Psoas muscle (tissue), 8 donors: Measurements from ENCODE around the gene TAF15. TPM values are rescaled to one million over a fixed set of nuclear protein-coding genes. Genes with fewer than 3 reads are reported as not detected.

ENCODE experiments used
- ATAC-seq, 4 donors: fragments of 200-7000 bp; cut with Tn5 transposase; one replicate each; pipeline ENCODE4 v1.9.1; 2020; ENCODE audit warnings: moderate library complexity in 3 of 4, mild to moderate bottlenecking in 2 of 4
- DNase-seq, 2 donors: peaks; one replicate each; pipeline ENCODE4 v3.0.0-alpha.2; 2020
- H3K27ac ChIP-seq: fragments of 200-600 bp; one replicate; pipeline ENCODE4 v1.8.0; 2022
- H3K27me3 ChIP-seq, 3 donors: fragments of 200-600 bp in 1 of 3; one replicate each; pipeline versions ENCODE4 v1.6.1 to v1.8.0; 2013 to 2022; ENCODE audit warnings: low read length in 2 of 3, mild to moderate bottlenecking in 2 of 3, moderate library complexity in 1 of 3; ENCODE audit not compliant: insufficient read depth in 3 of 3
- H3K36me3 ChIP-seq, 2 donors: fragments of 200-600 bp in 1 of 2; one replicate each; pipeline versions ENCODE4 v1.6.1 to v1.8.0; 2013 to 2022; ENCODE audit warnings: low read depth in 1 of 2, mild to moderate bottlenecking in 1 of 2, moderate library complexity in 1 of 2; ENCODE audit not compliant: insufficient read depth in 1 of 2
- H3K4me1 ChIP-seq: fragments of 200-600 bp; one replicate; pipeline ENCODE4 v1.8.0; 2022
- H3K4me3 ChIP-seq: fragments of 200-600 bp; one replicate; pipeline ENCODE4 v1.8.0; 2022; ENCODE audit warnings: mild to moderate bottlenecking
- H3K9me3 ChIP-seq: fragments of 200-600 bp; one replicate; pipeline ENCODE4 v1.8.0; 2022
- WGBS, 3 donors: extraction: QIAGEN DNeasy Blood & Tissue Kit; methylation state at CpG; one replicate each; pipeline versions ENCODE4 v1.1.6 to v1.1.7; 2013; 5-methylcytosine and 5-hydroxymethylcytosine counted together
- intact Hi-C, 2 donors: fragments of 100-400 bp; cut with DNase I; formaldehyde crosslinking; loops; one replicate each; pipeline versions ENCODE4 v1.11.0 to v1.14.2; 2022
- polyA plus RNA-seq, 3 donors: library from polyadenylated mRNA; stranded (reverse); fragments of 200-250 nt; gene quantifications; one replicate each; pipeline ENCODE4 v1.2.3, GENCODE V29; 2013
- total RNA-seq, 4 donors: library from RNA; stranded (reverse); fragmentation: NEBNext Ultra II Directional in 2 of 4; extraction: Animal tissue kit (Norgen Biotek cat#: 25700) in 2 of 4; gene quantifications; one replicate each; pipeline versions ENCODE4 v1.2.1 to v1.2.4, GENCODE V29; 2021 to 2023
- TF ChIP-seq, protein P1 (sequence below): fragments of 200-600 bp; IDR thresholded peaks from one replicate; pipeline ENCODE4 v1.8.0; 2022; ENCODE audit warnings: antibody characterized with exemption
- donor health status: healthy with polysubstance abuse.
- donor health status: DM: no; HTN: no; CAD: no; lungs with moderate emphysema.
- donor health status: Bipolar disorder and iron deficiency.
- donor health status: healthy.
- donor health status: DM: yes; HTN: yes; CAD: no.
- donor health status: DM: no; HTN: no; CAD: no.
- donor health status: DM: no; HTN: no; CAD: no.
- donor health status: DM: yes; HTN: yes; CAD: no.

TAF15 gene
- total and polyA plus RNA-seq, 7 donors, result 51.9 to 141 (median 105) TPM

GRCh38 chr17:35795007-35795870 lies 14.0 kb upstream of the TAF15 start, which contains the start of gene MMP28:
TSS of gene MMP28 (minus strand) at chr17:35795641. CDS start at chr17:35795377, 264 bp downstream.
- Histone ChIP-seq H3K27ac (no peak within 1 kb of the TSS), H3K36me3 (no peaks in the 10 kb centered on the region), H3K9me3 (no peaks in the 10 kb centered on the region), H3K4me1 (peaks cover 7% of the 10 kb centered on the region), H3K27me3 (peaks cover 0 to 48% (median 6%) of the 10 kb centered on the region in 3 donors), H3K4me3 (peak within 1 kb of the TSS; percentile 68)
- intact Hi-C loops, result no loop called here
- DNase-seq (peak; percentile 50 to 62), ATAC-seq (peak; percentile 51 to 74 (median 59))
- WGBS, 3 donors, result 1% methylated on average over 57 to 89 of the region's 89 CpGs
- TF ChIP-seq, protein P1, sequence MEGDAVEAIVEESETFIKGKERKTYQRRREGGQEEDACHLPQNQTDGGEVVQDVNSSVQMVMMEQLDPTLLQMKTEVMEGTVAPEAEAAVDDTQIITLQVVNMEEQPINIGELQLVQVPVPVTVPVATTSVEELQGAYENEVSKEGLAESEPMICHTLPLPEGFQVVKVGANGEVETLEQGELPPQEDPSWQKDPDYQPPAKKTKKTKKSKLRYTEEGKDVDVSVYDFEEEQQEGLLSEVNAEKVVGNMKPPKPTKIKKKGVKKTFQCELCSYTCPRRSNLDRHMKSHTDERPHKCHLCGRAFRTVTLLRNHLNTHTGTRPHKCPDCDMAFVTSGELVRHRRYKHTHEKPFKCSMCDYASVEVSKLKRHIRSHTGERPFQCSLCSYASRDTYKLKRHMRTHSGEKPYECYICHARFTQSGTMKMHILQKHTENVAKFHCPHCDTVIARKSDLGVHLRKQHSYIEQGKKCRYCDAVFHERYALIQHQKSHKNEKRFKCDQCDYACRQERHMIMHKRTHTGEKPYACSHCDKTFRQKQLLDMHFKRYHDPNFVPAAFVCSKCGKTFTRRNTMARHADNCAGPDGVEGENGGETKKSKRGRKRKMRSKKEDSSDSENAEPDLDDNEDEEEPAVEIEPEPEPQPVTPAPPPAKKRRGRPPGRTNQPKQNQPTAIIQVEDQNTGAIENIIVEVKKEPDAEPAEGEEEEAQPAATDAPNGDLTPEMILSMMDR, result no peak

- peak overlapping the region; percentile 68 for H3K4me3 ChIP-seq
- intact Hi-C loops, result no loop called here
- no peak overlapping the region for H3K27ac ChIP-seq
- H3K9me3 ChIP-seq, result no peaks in the 10 kb centered on the region
- WGBS, 3 donors, result 36 to 40% (median 37%) methylated on average over 8 of the region's 8 CpGs
- peaks cover 0 to 48% (median 6%) of the 10 kb centered on the region in 3 donors for H3K27me3 ChIP-seq
- ATAC-seq, result no peak
- H3K36me3 ChIP-seq, result no peaks in the 10 kb centered on the region
- peaks cover 8% of the 10 kb centered on the region for H3K4me1 ChIP-seq
- TF ChIP-seq, protein P1, result no peak
- DNase-seq, result no peak
Measured at GRCh38 chr17:35795871-35796265, 13.4 kb upstream of the TAF15 start.

DNA sequence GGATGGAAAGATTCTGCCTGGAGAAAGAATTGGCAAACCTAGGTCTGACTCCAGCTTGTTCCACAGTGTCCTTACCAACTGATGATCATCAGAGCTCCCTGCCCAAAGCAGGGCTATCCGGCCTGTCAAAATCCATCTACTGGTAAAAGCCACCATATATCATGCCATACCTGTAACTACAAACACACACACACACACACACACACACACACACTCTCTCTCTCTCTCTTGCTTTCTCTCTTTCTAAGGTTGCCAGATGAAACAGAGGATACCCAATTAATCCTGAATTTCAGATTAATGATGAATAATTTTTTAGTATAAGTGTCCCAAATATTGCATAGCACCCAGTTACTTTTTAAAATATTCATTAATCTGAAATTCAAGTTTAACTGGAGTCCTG lies 12.3 kb upstream of the TAF15 start:
- peaks cover 8% of the 10 kb centered on the region for H3K4me1 ChIP-seq
- 91 to 94% (median 94%) methylated on average over 1 of the region's 1 CpG for WGBS, 3 donors

GRCh38 chr17:35797370-35797769 lies 11.9 kb upstream of the TAF15 start:
- intact Hi-C loops, result no loop called here
- Histone ChIP-seq H3K4me3 (no peak overlapping the region), H3K27me3 (peaks cover 0 to 48% (median 6%) of the 10 kb centered on the region in 3 donors), H3K9me3 (no peaks in the 10 kb centered on the region), H3K4me1 (peaks cover 8% of the 10 kb centered on the region), H3K27ac (no peak overlapping the region), H3K36me3 (no peaks in the 10 kb centered on the region)
- TF ChIP-seq, protein P1, result no peak
- no peak for ATAC-seq
- 67 to 68% (median 68%) methylated on average over 4 of the region's 4 CpGs for WGBS, 3 donors
- DNase-seq, result no peak

More for the DNA sequence above, 12.3 kb upstream of the TAF15 start:
- no peak for DNase-seq
- intact Hi-C loops, result no loop called here
- no peak overlapping the region for H3K4me3 ChIP-seq
- H3K27me3 ChIP-seq, result peaks cover 0 to 48% (median 6%) of the 10 kb centered on the region in 3 donors
- TF ChIP-seq, protein P1, result no peak
- no peaks in the 10 kb centered on the region for H3K36me3 ChIP-seq
- no peaks in the 10 kb centered on the region for H3K9me3 ChIP-seq
- ATAC-seq, result no peak
- H3K27ac ChIP-seq, result no peak overlapping the region
